Measurements from ENCODE around the gene DVL2.
"Not testable (repeated sequence)": the region's sequence is repeated elsewhere in the genome, so short reads cannot be mapped to it uniquely, and the experiment has no call there.

DVL2 gene

GRCh38 chr17:7256766-7257456, 22.6 kb upstream of the DVL2 start:
- no peak for DNase-seq (ENCODE audit: low read depth)

- no peak for DNase-seq (ENCODE audit: low read depth)
These were observed 20.2 kb upstream of the DVL2 start for GRCh38 chr17:7254511-7254910.

- no peak for DNase-seq (ENCODE audit: low read depth)
These were observed 18.8 kb upstream of the DVL2 start for GRCh38 chr17:7253082-7253481.

- peak; percentile 79 for DNase-seq (ENCODE audit: low read depth)
These were observed 18.1 kb upstream of the DVL2 start, which contains the start of gene ELP5 for GRCh38 chr17:7252176-7253043. Gene ELP5 (plus strand): TSS chr17:7252215. CDS start chr17:7252551, 336 bp downstream.

- DNase-seq (ENCODE audit: low read depth): peak; percentile 99
These were observed 17.4 kb upstream of the DVL2 start, which contains the start of gene CTDNEP1 for GRCh38 chr17:7251661-7252175. Gene CTDNEP1 (minus strand): TSS chr17:7251734. CDS start chr17:7251296, 438 bp downstream.

GRCh38 chr17:7250695-7251627, 16.6 kb upstream of the DVL2 start:
- DNase-seq (ENCODE audit: low read depth): no peak

GRCh38 chr17:7249830-7250229, 15.5 kb upstream of the DVL2 start:
- no peak for DNase-seq (ENCODE audit: low read depth)

- no peak for DNase-seq (ENCODE audit: low read depth)
These were observed 14.9 kb upstream of the DVL2 start for GRCh38 chr17:7249214-7249613.

GRCh38 chr17:7248796-7249195, 14.5 kb upstream of the DVL2 start:
- DNase-seq (ENCODE audit: low read depth): no peak

GRCh38 chr17:7246779-7247178, 12.5 kb upstream of the DVL2 start:
- no peak for DNase-seq (ENCODE audit: low read depth)

- not testable (repeated sequence) for DNase-seq (ENCODE audit: low read depth)
These were observed 9.5 kb upstream of the DVL2 start for GRCh38 chr17:7243838-7244237.

- DNase-seq (ENCODE audit: low read depth): no peak
These were observed 9.1 kb upstream of the DVL2 start for GRCh38 chr17:7243453-7243729.

GRCh38 chr17:7242717-7243452, 8.6 kb upstream of the DVL2 start:
- DNase-seq (ENCODE audit: low read depth): peak; percentile 86

GRCh38 chr17:7241783-7242716, 7.7 kb upstream of the DVL2 start, which contains the start of gene GABARAP:
Gene GABARAP (minus strand): TSS chr17:7242449. CDS start chr17:7242330, 119 bp downstream.
- DNase-seq (ENCODE audit: low read depth): peak; percentile 92

- DNase-seq (ENCODE audit: low read depth): no peak
These were observed 6.9 kb upstream of the DVL2 start for GRCh38 chr17:7241090-7241733.

- DNase-seq (ENCODE audit: low read depth): no peak
These were observed 6.1 kb upstream of the DVL2 start for GRCh38 chr17:7240375-7240774.

- peak; percentile 96 for DNase-seq (ENCODE audit: low read depth)
These were observed 5.0 kb upstream of the DVL2 start, which contains the start of gene PHF23 for GRCh38 chr17:7239091-7240027. Gene PHF23 (minus strand): TSS chr17:7239457. CDS start chr17:7239279, 178 bp downstream.

- DNase-seq (ENCODE audit: low read depth): no peak
These were observed 4.2 kb upstream of the DVL2 start for GRCh38 chr17:7238420-7239090.

Measured in activated gamma-delta T cell treated with anti-CD3 and anti-CD28 coated beads, Interleukin-2, amount 50 U/mL, for 16 hours (primary cell).